Measurements from ENCODE around the gene C4orf51. TPM values are rescaled to one million over a fixed set of nuclear protein-coding genes. Genes with fewer than 3 reads are reported as not detected.

The C4orf51 gene
- total RNA-seq, 2 experiments from 2014 or later: not detected

- Mint-ChIP-seq H3K27me3 (ENCODE audit: low read depth) (peaks cover 17% of the 10 kb centered on the region), H3K36me3 (ENCODE audit: low read depth) (no peaks in the 10 kb centered on the region), H3K4me3 (no peak overlapping the region), H3K27ac (no peak overlapping the region), H3K4me1 (ENCODE audit: low read depth) (peaks cover 13% of the 10 kb centered on the region), H3K9me3 (ENCODE audit: insufficient read depth) (peaks cover 9% of the 10 kb centered on the region)
- ATAC-seq (no peak), DNase-seq (no peak)
- ChIA-PET CTCF (no interaction called here), POLR2A (no interaction called here)
These were observed 36.8 kb downstream of the C4orf51 start for GRCh38 chr4:145716661-145717200.

GRCh38 chr4:145719752-145720624 lies 40.0 kb downstream of the C4orf51 start:
- Mint-ChIP-seq H3K27me3 (ENCODE audit: low read depth) (peaks cover 18% of the 10 kb centered on the region), H3K27ac (no peak overlapping the region), H3K4me3 (no peak overlapping the region), H3K9me3 (ENCODE audit: insufficient read depth) (no peaks in the 10 kb centered on the region), H3K4me1 (ENCODE audit: low read depth) (peaks cover 13% of the 10 kb centered on the region), H3K36me3 (ENCODE audit: low read depth) (no peaks in the 10 kb centered on the region)
- ChIA-PET POLR2A (interaction anchor here (0.6 kb wide), 1 partner anchor 216 kb away, joined by 3 read pairs; no protein-coding TSS in a partner anchor), CTCF (no interaction called here)
- peak; percentile 42 for DNase-seq
- ATAC-seq: peak; percentile 71

- CTCF ChIA-PET: interaction anchor here (1.1 kb wide), 1 partner anchor 235 kb away, joined by 3 read pairs; no protein-coding TSS in a partner anchor
- peaks cover 21% of the 10 kb centered on the region for H3K27me3 Mint-ChIP-seq (ENCODE audit: low read depth)
- POLR2A ChIA-PET: no interaction called here
These were observed 40.7 kb downstream of the C4orf51 start for GRCh38 chr4:145720656-145721055.

GRCh38 chr4:145722561-145722960 lies 42.6 kb downstream of the C4orf51 start:
- Mint-ChIP-seq H3K27me3 (ENCODE audit: low read depth) (peaks cover 20% of the 10 kb centered on the region), H3K9me3 (ENCODE audit: insufficient read depth) (no peaks in the 10 kb centered on the region), H3K4me3 (no peak overlapping the region), H3K36me3 (ENCODE audit: low read depth) (no peaks in the 10 kb centered on the region), H3K27ac (no peak overlapping the region), H3K4me1 (ENCODE audit: low read depth) (peaks cover 13% of the 10 kb centered on the region)
- POLR2A ChIA-PET: no interaction called here
- no peak for ATAC-seq
- no peak for DNase-seq
- CTCF ChIA-PET: no interaction called here

More at GRCh38 chr4:145720656-145721055, 40.7 kb downstream of the C4orf51 start:
- no peak overlapping the region for H3K4me3 Mint-ChIP-seq
- H3K27ac Mint-ChIP-seq: no peak overlapping the region
- DNase-seq (no peak), ATAC-seq (no peak)
- H3K4me1 Mint-ChIP-seq (ENCODE audit: low read depth): peaks cover 13% of the 10 kb centered on the region
- no peaks in the 10 kb centered on the region for H3K9me3 Mint-ChIP-seq (ENCODE audit: insufficient read depth)
- H3K36me3 Mint-ChIP-seq (ENCODE audit: low read depth): no peaks in the 10 kb centered on the region

- CTCF ChIA-PET: interaction anchor here (1.4 to 1.5 kb wide), 2 partner anchors 79 to 107 kb away, joined by 3 to 4 read pairs; no protein-coding TSS in a partner anchor
- Mint-ChIP-seq H3K9me3 (ENCODE audit: insufficient read depth) (no peaks in the 10 kb centered on the region), H3K27ac (no peak overlapping the region), H3K27me3 (ENCODE audit: low read depth) (peaks cover 14% of the 10 kb centered on the region), H3K4me1 (ENCODE audit: low read depth) (peaks cover 13% of the 10 kb centered on the region), H3K4me3 (no peak overlapping the region), H3K36me3 (ENCODE audit: low read depth) (no peaks in the 10 kb centered on the region)
- POLR2A ChIA-PET: no interaction called here
- no peak for DNase-seq
- ATAC-seq: no peak
These were observed 43.4 kb downstream of the C4orf51 start for GRCh38 chr4:145723336-145723735.

GRCh38 chr4:145730026-145730425 lies 50.1 kb downstream of the C4orf51 start:
- Mint-ChIP-seq H3K27me3 (ENCODE audit: low read depth) (peaks cover 18% of the 10 kb centered on the region), H3K27ac (no peak overlapping the region), H3K9me3 (ENCODE audit: insufficient read depth) (no peaks in the 10 kb centered on the region), H3K4me1 (ENCODE audit: low read depth) (peaks cover 12% of the 10 kb centered on the region), H3K4me3 (no peak overlapping the region), H3K36me3 (ENCODE audit: low read depth) (no peaks in the 10 kb centered on the region)
- DNase-seq: no peak
- POLR2A ChIA-PET: no interaction called here
- CTCF ChIA-PET: no interaction called here
- no peak for ATAC-seq

GRCh38 chr4:145731028-145731427 lies 51.1 kb downstream of the C4orf51 start:
- H3K27ac Mint-ChIP-seq: no peak overlapping the region
- ATAC-seq (no peak), DNase-seq (no peak)
- H3K4me3 Mint-ChIP-seq: no peak overlapping the region
- H3K9me3 Mint-ChIP-seq (ENCODE audit: insufficient read depth): no peaks in the 10 kb centered on the region
- peaks cover 15% of the 10 kb centered on the region for H3K27me3 Mint-ChIP-seq (ENCODE audit: low read depth)
- H3K36me3 Mint-ChIP-seq (ENCODE audit: low read depth): no peaks in the 10 kb centered on the region
- ChIA-PET CTCF (no interaction called here), POLR2A (no interaction called here)
- H3K4me1 Mint-ChIP-seq (ENCODE audit: low read depth): peaks cover 12% of the 10 kb centered on the region

GRCh38 chr4:145732001-145732815 lies 52.3 kb downstream of the C4orf51 start:
- DNase-seq (no peak), ATAC-seq (no peak)
- no peaks in the 10 kb centered on the region for H3K36me3 Mint-ChIP-seq (ENCODE audit: low read depth)
- no peak overlapping the region for H3K27ac Mint-ChIP-seq
- ChIA-PET CTCF (no interaction called here), POLR2A (interaction anchor here (1.2 kb wide), 1 partner anchor 113 kb away, joined by 3 read pairs; the partner anchor contains the start of gene MMAA)
- peaks cover 15% of the 10 kb centered on the region for H3K27me3 Mint-ChIP-seq (ENCODE audit: low read depth)
- H3K9me3 Mint-ChIP-seq (ENCODE audit: insufficient read depth): no peaks in the 10 kb centered on the region
- H3K4me3 Mint-ChIP-seq: peak overlapping the region; percentile 73
- peaks cover 12% of the 10 kb centered on the region for H3K4me1 Mint-ChIP-seq (ENCODE audit: low read depth)

GRCh38 chr4:145732895-145733880 lies 53.2 kb downstream of the C4orf51 start:
- no peaks in the 10 kb centered on the region for H3K36me3 Mint-ChIP-seq (ENCODE audit: low read depth)
- H3K27ac Mint-ChIP-seq: no peak overlapping the region

GRCh38 chr4:145734031-145734430 lies 54.1 kb downstream of the C4orf51 start:
- Mint-ChIP-seq H3K9me3 (ENCODE audit: insufficient read depth) (no peaks in the 10 kb centered on the region), H3K4me3 (peak overlapping the region; percentile 73), H3K27me3 (ENCODE audit: low read depth) (peaks cover 20% of the 10 kb centered on the region), H3K4me1 (ENCODE audit: low read depth) (peaks cover 12% of the 10 kb centered on the region), H3K36me3 (ENCODE audit: low read depth) (no peaks in the 10 kb centered on the region), H3K27ac (no peak overlapping the region)
- no peak for DNase-seq
- CTCF ChIA-PET: no interaction called here
- ATAC-seq: no peak
- POLR2A ChIA-PET: no interaction called here

More at GRCh38 chr4:145732895-145733880, 53.2 kb downstream of the C4orf51 start:
- ChIA-PET CTCF (no interaction called here), POLR2A (interaction anchor here (1.2 kb wide), 1 partner anchor 114 kb away, joined by 3 read pairs; the partner anchor contains the start of gene MMAA)
- H3K4me1 Mint-ChIP-seq (ENCODE audit: low read depth): peaks cover 12% of the 10 kb centered on the region
- no peaks in the 10 kb centered on the region for H3K9me3 Mint-ChIP-seq (ENCODE audit: insufficient read depth)
- peak overlapping the region; percentile 73 for H3K4me3 Mint-ChIP-seq
- peak; percentile 99 for ATAC-seq
- peak; percentile 87 for DNase-seq
- H3K27me3 Mint-ChIP-seq (ENCODE audit: low read depth): peaks cover 20% of the 10 kb centered on the region
